Testis (tissue), 5 donors: ENCODE measurements around the gene ZNF688. TPM values are rescaled to one million over a fixed set of nuclear protein-coding genes. Genes with fewer than 3 reads are reported as not detected.

ENCODE experiments used
- DNase-seq: peaks from one replicate; pipeline ENCODE4 v3.0.0-alpha.2; 2019
- H3K27ac ChIP-seq, 2 donors: fragments of 200-600 bp; sonication (generic); one replicate each; pipeline ENCODE4 v1.5.1; 2019
- H3K27me3 ChIP-seq: fragments of 200-600 bp; sonication (generic); one replicate; pipeline ENCODE4 v1.5.1; 2019
- H3K36me3 ChIP-seq: fragments of 200-600 bp; sonication (generic); one replicate; pipeline ENCODE4 v1.5.1; 2017; ENCODE audit warnings: low read depth; ENCODE audit errors: missing control alignments
- H3K4me1 ChIP-seq: fragments of 200-600 bp; sonication (generic); one replicate; pipeline ENCODE4 v1.5.1; 2019
- H3K4me3 ChIP-seq, 2 donors: fragments of 200-600 bp; sonication (generic); one replicate each; pipeline ENCODE4 v1.5.1; 2017 to 2019
- H3K9me3 ChIP-seq: fragments of 200-600 bp; sonication (generic); one replicate; pipeline ENCODE4 v1.5.1; 2017
- CTCF ChIP-seq, 3 experiments: fragments of 450-650 bp in 2 of 3; fragments of 200-600 bp in 1 of 3; sonication (generic) in 1 of 3; IDR thresholded peaks; one replicate each; pipeline ENCODE4 v1.5.1; 2016 to 2019; ENCODE audit warnings: antibody characterized with exemption in 3 of 3, mild to moderate bottlenecking in 2 of 3, moderate library complexity in 1 of 3
- POLR2A ChIP-seq: fragments of 450-650 bp; IDR thresholded peaks from one replicate; pipeline ENCODE4 v1.6.1; 2017; ENCODE audit warnings: antibody characterized with exemption, mild to moderate bottlenecking, moderate library complexity
- WGBS, 2 donors: methylation state at CpG; one replicate each; pipeline ENCODE4 v1.1.5; 2018; 5-methylcytosine and 5-hydroxymethylcytosine counted together
- intact Hi-C: fragments of 100-400 bp; cut with DNase I; formaldehyde crosslinking; loops from one replicate; pipeline ENCODE4 v1.15.1; 2023; ENCODE audit warnings: low total_unique reads
- long read RNA-seq, 2 donors: transcript quantifications; one replicate each; lab custom pipeline, GENCODE V29; 2026
- polyA plus RNA-seq: library from polyadenylated mRNA; stranded (reverse); fragments of 350-450 nt; fragmentation: Illumina TruSeq; extraction: RNeasy Lipid Tissue Mini Kit (QIAGEN cat#74804); gene quantifications from one replicate; pipeline ENCODE4 v1.2.3, GENCODE V29; 2014; ENCODE audit warnings: low read depth, low replicate concordance; ENCODE audit not compliant: insufficient read depth
- total RNA-seq, 2 donors: library from RNA; depleted of rRNA; stranded (reverse); fragments of >200 nt; gene quantifications; one replicate each; pipeline ENCODE4 v1.2.3, GENCODE V29; 2016

The ZNF688 gene
- total RNA-seq (10 to 100 TPM; 21.7 to 54.6 TPM), polyA plus RNA-seq (38.5 TPM)
- long read RNA-seq, donor 1, transcript ZNF688-204 (2 exons, 1,414 nt): major isoform, 5 of 10 reads
- long read RNA-seq, donor 1, partial matches to known transcripts: 0 of 10 reads
- long read RNA-seq, donor 1, other reads (novel, unspliced or antisense): 0 of 10 reads
- long read RNA-seq, donor 2, partial matches to known transcripts: 0 of 7 reads
- long read RNA-seq, donor 2, other reads (novel, unspliced or antisense): 0 of 7 reads

DNA sequence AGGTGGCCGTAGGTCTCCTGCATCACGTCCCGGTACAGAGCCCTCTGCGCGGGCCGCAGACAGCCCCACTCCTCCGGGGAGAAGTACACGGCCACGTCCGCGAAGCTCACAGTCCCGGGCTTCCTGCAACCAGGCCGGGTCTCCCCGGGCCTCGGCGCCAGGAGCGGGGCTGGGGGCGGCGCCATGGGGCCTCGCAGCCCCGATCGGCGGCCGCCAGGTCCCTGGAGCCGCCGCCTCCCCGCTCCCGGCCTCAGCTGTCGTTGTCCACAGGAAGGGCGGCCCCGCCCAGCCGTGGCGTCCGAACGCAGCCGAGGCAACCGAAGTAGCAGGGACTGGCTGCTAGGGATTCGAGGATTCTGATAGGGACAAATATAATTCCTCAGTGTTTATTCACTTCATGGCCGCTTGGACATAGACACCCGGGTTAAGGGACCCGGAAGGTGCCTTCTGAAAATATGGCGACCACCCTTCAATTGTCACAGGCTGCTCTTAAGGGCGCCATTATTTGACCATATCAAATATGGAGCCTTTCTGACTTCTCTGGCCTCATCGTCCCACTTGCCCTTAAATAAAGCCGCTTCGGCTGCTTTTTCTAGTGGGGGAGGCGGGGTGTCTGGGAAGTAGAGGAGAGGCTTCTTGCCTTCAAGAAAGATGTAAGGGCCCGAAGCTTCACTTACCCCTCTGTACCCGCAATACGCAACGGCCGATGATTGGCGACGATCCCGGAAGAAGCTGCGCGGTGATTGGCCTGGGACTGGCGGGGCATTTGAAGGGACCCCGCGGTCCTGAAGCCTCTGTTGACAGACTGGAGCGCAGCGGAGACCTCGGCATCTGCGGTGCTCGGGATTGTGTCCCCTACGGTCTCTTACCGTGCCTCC is at the start of gene ZNF688:
Gene ZNF688 (minus strand): TSS at position 270 of the 878 bp plus-strand sequence. CDS start 85 bp downstream, at position 185.
- H3K36me3 ChIP-seq: no peaks in the 10 kb centered on the region
- H3K9me3 ChIP-seq: no peaks in the 10 kb centered on the region
- H3K4me3 ChIP-seq: peak within 1 kb of the TSS; percentile 62 to 80
- TF ChIP-seq CTCF (IDR thresholded peaks at IDR 0.05) (peak in 1 of 3 experiments; percentile 28), POLR2A (no peak)
- WGBS, 2 donors: 0% methylated on average over 21 to 50 of the region's 67 CpGs
- no peaks in the 10 kb centered on the region for H3K27me3 ChIP-seq
- peak; percentile 96 for DNase-seq
- intact Hi-C loops: no loop called here
- H3K4me1 ChIP-seq: peaks cover 9% of the 10 kb centered on the region
- peak within 1 kb of the TSS; percentile 97 for H3K27ac ChIP-seq

- DNase-seq: no peak
- no peaks in the 10 kb centered on the region for H3K4me1 ChIP-seq
- no peak for TF ChIP-seq CTCF (IDR thresholded peaks at IDR 0.05)
- H3K27ac ChIP-seq: no peak overlapping the region
- no peak overlapping the region for H3K4me3 ChIP-seq
- WGBS, 2 donors: 53 to 62% methylated on average over 3 of the region's 3 CpGs
- intact Hi-C loops: no loop called here
- no peaks in the 10 kb centered on the region for H3K36me3 ChIP-seq
- H3K9me3 ChIP-seq: no peaks in the 10 kb centered on the region
- H3K27me3 ChIP-seq: no peaks in the 10 kb centered on the region
These were observed 48.7 kb upstream of the ZNF688 start for GRCh38 chr16:30620169-30620568.

- intact Hi-C loops: no loop called here
- no peak for TF ChIP-seq POLR2A
- Histone ChIP-seq H3K27me3 (no peaks in the 10 kb centered on the region), H3K27ac (no peak overlapping the region), H3K4me3 (no peak overlapping the region), H3K9me3 (no peaks in the 10 kb centered on the region), H3K4me1 (no peaks in the 10 kb centered on the region), H3K36me3 (no peaks in the 10 kb centered on the region)
- DNase-seq: no peak
- 91 to 93% methylated on average over 5 of the region's 5 CpGs for WGBS, 2 donors
These were observed 48.1 kb upstream of the ZNF688 start for GRCh38 chr16:30619638-30620037.

DNA sequence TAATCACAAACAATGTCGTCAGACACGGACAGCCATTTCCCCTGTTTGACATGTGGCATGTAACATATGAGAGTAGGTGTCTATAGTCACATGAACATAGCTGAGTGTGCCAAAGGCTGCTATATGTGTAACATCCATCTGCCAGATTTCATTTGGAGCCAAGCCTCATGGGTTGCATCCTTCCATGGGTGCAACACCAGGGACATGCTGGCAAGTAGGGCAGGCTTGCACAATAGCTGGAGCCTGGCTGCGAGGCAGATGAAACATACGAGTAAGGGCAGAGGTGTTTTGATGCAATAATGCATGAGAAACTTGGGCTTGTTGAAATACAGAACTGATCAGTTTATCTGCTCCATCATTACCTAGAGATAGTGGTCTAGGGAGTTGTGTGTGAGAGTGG is 47.7 kb upstream of the ZNF688 start:
- no peak overlapping the region for H3K27ac ChIP-seq
- intact Hi-C loops: no loop called here
- H3K4me1 ChIP-seq: no peaks in the 10 kb centered on the region
- H3K27me3 ChIP-seq: no peaks in the 10 kb centered on the region
- H3K36me3 ChIP-seq: no peaks in the 10 kb centered on the region
- no peak for DNase-seq
- H3K4me3 ChIP-seq: no peak overlapping the region
- TF ChIP-seq POLR2A (no peak), CTCF (IDR thresholded peaks at IDR 0.05) (no peak)
- 86 to 92% methylated on average over 4 of the region's 4 CpGs for WGBS, 2 donors
- no peaks in the 10 kb centered on the region for H3K9me3 ChIP-seq

GRCh38 chr16:30615358-30616091 is 44.0 kb upstream of the ZNF688 start:
- Histone ChIP-seq H3K9me3 (no peaks in the 10 kb centered on the region), H3K4me3 (no peak overlapping the region), H3K4me1 (no peaks in the 10 kb centered on the region), H3K36me3 (no peaks in the 10 kb centered on the region), H3K27me3 (no peaks in the 10 kb centered on the region), H3K27ac (no peak overlapping the region)
- TF ChIP-seq POLR2A (no peak), CTCF (IDR thresholded peaks at IDR 0.05) (peak; percentile 47 to 59 (median 51))
- peak; percentile 80 for DNase-seq
- intact Hi-C loops: no loop called here
- WGBS, 2 donors: 45 to 58% methylated on average over 12 of the region's 12 CpGs
